Heart right ventricle (tissue), 16 donors: ENCODE results near the gene TMCO6. TPM values are rescaled to one million over a fixed set of nuclear protein-coding genes. Genes with fewer than 3 reads are reported as not detected.
"Not testable (repeated sequence)": the region's sequence is repeated elsewhere in the genome, so short reads cannot be mapped to it uniquely, and the experiment has no call there.

Experiments
- ATAC-seq, 8 donors: fragments of 200-7000 bp; cut with Tn5 transposase; one replicate each; pipeline ENCODE4 v1.9.1; 2020; ENCODE audit warnings: mild to moderate bottlenecking in 8 of 8, moderate library complexity in 8 of 8, moderate number of reproducible peaks in 1 of 8
- DNase-seq, 2 donors: peaks; one replicate each; pipeline ENCODE4 v3.0.0-alpha.2; 2020
- H3K27ac ChIP-seq, 10 donors: fragments of 200-600 bp; sonication (generic) in 2 of 10; one replicate each; pipeline versions ENCODE4 v1.5.0 to v1.8.0; 2020 to 2022; ENCODE audit warnings: mild to moderate bottlenecking in 3 of 10
- H3K27me3 ChIP-seq, 7 donors: fragments of 200-600 bp; one replicate each; pipeline ENCODE4 v1.8.0; 2021 to 2022; ENCODE audit warnings: mild to moderate bottlenecking in 2 of 7
- H3K36me3 ChIP-seq, 9 donors: fragments of 200-600 bp; sonication (generic) in 1 of 9; one replicate each; pipeline versions ENCODE4 v1.5.0 to v1.8.0; 2020 to 2022; ENCODE audit warnings: mild to moderate bottlenecking in 2 of 9
- H3K4me1 ChIP-seq, 9 donors: fragments of 200-600 bp; sonication (generic) in 1 of 9; one replicate each; pipeline versions ENCODE4 v1.5.0 to v1.8.0; 2020 to 2022; ENCODE audit warnings: mild to moderate bottlenecking in 4 of 9
- H3K4me3 ChIP-seq, 10 donors: fragments of 200-600 bp; sonication (generic) in 2 of 10; one replicate each; pipeline versions ENCODE4 v1.5.0 to v1.8.0; 2020 to 2022; ENCODE audit warnings: mild to moderate bottlenecking in 7 of 10, moderate library complexity in 2 of 10
- H3K9me3 ChIP-seq, 11 donors: fragments of 200-600 bp in 10 of 11; sonication (generic) in 2 of 11; one replicate each; pipeline versions ENCODE4 v1.5.0 to v1.8.0; 2013 to 2022; ENCODE audit warnings: mild to moderate bottlenecking in 2 of 11, control low read depth in 1 of 11, moderate library complexity in 1 of 11
- CTCF ChIP-seq, 9 donors: fragments of 200-600 bp; sonication (generic) in 2 of 9; IDR thresholded peaks; one replicate each; pipeline versions ENCODE4 v1.5.0 to v1.8.0; 2021 to 2022; ENCODE audit warnings: antibody characterized with exemption in 9 of 9, mild to moderate bottlenecking in 5 of 9, moderate library complexity in 1 of 9
- WGBS, 2 donors: extraction: QIAGEN DNeasy Blood & Tissue Kit; methylation state at CpG; one replicate each; pipeline ENCODE4 v1.1.7; 2013; ENCODE audit warnings: inconsistent platforms in 1 of 2; 5-methylcytosine and 5-hydroxymethylcytosine counted together
- intact Hi-C, 10 donors: fragments of 100-400 bp; cut with DNase I; formaldehyde crosslinking; loops; one replicate each; pipeline versions ENCODE4 v1.11.1 to v1.14.2; 2022
- polyA plus RNA-seq, 2 donors: library from polyadenylated mRNA; stranded (reverse); fragments of 200-250 nt; gene quantifications; one replicate each; pipeline ENCODE4 v1.2.3, GENCODE V29; 2013
- total RNA-seq, 10 donors: library from RNA; stranded (reverse); fragmentation: NEBNext Ultra II Directional in 3 of 10; extraction: Animal tissue kit (Norgen Biotek cat#: 25700) in 3 of 10; gene quantifications; one replicate each; pipeline versions ENCODE4 v1.2.1 to v1.2.4, GENCODE V29; 2021 to 2023
- donor health status: Arrhythmogenic right ventricular cardiomyopathy.
- donor health status: ischemic (EF 13 %, LVEDD 7.1; RV severe dilation, severe dysfunction).
- donor health status: healthy with polysubstance abuse.
- donor health status: DM: no; HTN: yes; CAD: no.
- donor health status: DM: no; HTN: no; CAD: no.
- donor health status: ischemic (EF 25% LVEDD 6.9; RV normal size, moderate dysfunction).
- donor health status: ischemic (EF 25% LVEDD 5.7; RV mildly dilated, moderate dysfunction).
- donor health status: healthy.
- donor health status: DM: yes; HTN: yes; CAD: no.
- donor health status: Ischemic cardiomyopathy.
- donor health status: ischemic (EF 35%, LVEDD 5.7; RV mildly dilated, moderate dysfunction).
- donor health status: nonischemic (EF 11% LVEDD 7.7; RV severe dilation, severe dysfunction).
- donor health status: DM: yes; HTN: yes; CAD: no.
- donor health status: PGD.
- donor health status: ischemic (EF 29% LVEDD 5.4; RV normal size, mild dysfunction).
- donor health status: nonischemic (EF 23%, LVEDD 6.1; RV moderate dilation, normal function).

The TMCO6 gene
- total and polyA plus RNA-seq, 12 donors = 1.6 to 7.9 (median 3.4) TPM

DNA sequence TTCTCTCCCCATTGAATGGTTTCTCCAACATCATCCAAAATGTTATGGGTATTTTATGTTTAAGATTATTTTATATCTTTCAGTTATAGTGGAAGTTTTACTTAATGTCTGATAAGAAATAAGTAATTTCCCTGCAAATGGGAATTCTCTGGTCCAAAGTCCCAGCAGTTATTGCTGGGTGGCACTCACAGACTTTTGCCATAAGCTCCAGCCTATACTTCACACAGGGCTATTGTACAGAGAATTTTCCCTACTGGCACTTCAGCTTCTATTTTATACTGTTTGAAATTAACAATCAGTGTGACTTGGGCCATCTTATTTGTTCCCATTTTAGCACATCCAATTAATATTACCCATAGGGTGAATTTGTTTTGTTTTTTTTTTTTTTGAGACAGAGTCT lies 39.2 kb upstream of the TMCO6 start:
- Histone ChIP-seq H3K36me3 (no peaks in the 10 kb centered on the region), H3K4me3 (no peak overlapping the region), H3K9me3 (no peaks in the 10 kb centered on the region), H3K27me3 (no peaks in the 10 kb centered on the region), H3K27ac (no peak overlapping the region), H3K4me1 (peaks cover 0 to 40% (median 15%) of the 10 kb centered on the region in 9 donors)
- no peak for DNase-seq
- intact Hi-C loops = no loop called here
- no peak for ATAC-seq
- no peak for TF ChIP-seq CTCF (IDR thresholded peaks at IDR 0.05)

DNA sequence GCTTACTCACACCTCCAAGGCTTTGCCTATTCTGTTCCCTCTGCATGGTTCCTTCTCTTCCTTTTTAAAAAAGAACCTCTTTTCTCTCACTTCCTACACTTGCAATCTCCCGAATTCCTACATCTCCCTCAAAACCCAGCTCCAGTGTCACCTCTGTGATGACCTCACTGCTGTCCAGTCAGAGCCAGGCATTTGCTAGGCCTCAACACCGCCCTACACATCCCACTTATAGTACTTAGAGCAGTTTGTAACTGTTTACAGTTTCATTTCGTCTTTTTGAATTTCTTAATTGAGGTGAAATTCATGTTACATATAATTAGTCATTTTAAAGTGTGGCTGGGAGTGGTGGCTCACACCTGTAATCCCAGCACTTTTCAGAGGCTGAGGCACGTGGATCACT lies 37.1 kb upstream of the TMCO6 start:
- Histone ChIP-seq H3K27ac (peak overlapping the region in 5 of 10 donors; percentile 29 to 89 (median 53)), H3K36me3 (no peaks in the 10 kb centered on the region), H3K4me3 (no peak overlapping the region), H3K4me1 (peaks cover 0 to 29% (median 0%) of the 10 kb centered on the region in 9 donors), H3K9me3 (no peaks in the 10 kb centered on the region), H3K27me3 (no peaks in the 10 kb centered on the region)
- 73 to 80% methylated on average over 4 of the region's 4 CpGs for WGBS, 2 donors
- intact Hi-C loops = no loop called here
- DNase-seq (no peak), ATAC-seq (no peak)
- TF ChIP-seq CTCF (IDR thresholded peaks at IDR 0.05) = no peak

- H3K27me3 ChIP-seq, H3K9me3 ChIP-seq, H3K36me3 ChIP-seq, intact Hi-C loops, H3K4me3 ChIP-seq, ATAC-seq, DNase-seq: not testable (repeated sequence)
- H3K4me1 ChIP-seq = peaks cover 0 to 28% (median 0%) of the 10 kb centered on the region in 9 donors
- WGBS, 2 donors = 91 to 93% methylated on average over 4 of the region's 4 CpGs
- H3K27ac ChIP-seq = peak overlapping the region in 2 of 10 donors; percentile 20 to 89
Observed at GRCh38 chr5:140603446-140603698, 35.9 kb upstream of the TMCO6 start.

DNA sequence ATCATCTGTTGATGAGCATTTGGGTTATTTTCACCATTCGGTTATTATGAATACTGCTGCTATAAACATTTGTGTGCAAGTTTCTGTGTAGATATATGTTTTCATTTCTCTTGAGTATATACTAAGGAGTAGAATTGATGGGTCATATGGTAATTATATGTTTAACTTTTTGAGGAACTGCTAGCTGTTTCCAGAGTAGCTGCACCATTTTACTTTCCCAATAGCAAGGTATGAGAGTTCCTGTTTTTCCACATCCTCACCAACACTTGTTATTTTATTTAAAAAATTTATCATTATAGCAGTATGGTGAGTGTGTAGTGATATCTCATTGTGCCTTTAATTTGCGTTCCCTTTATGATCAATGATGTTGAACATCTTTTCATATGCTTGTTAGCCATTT lies 35.5 kb upstream of the TMCO6 start:
- no peak for ATAC-seq
- Histone ChIP-seq H3K27me3 (no peaks in the 10 kb centered on the region), H3K36me3 (no peaks in the 10 kb centered on the region), H3K9me3 (no peaks in the 10 kb centered on the region), H3K4me1 (peaks cover 0 to 32% (median 0%) of the 10 kb centered on the region in 9 donors), H3K4me3 (no peak overlapping the region), H3K27ac (peak overlapping the region in 2 of 10 donors; percentile 20 to 89)
- WGBS, 2 donors = 95 to 97% methylated on average over 2 of the region's 2 CpGs
- no peak for DNase-seq
- no peak for TF ChIP-seq CTCF (IDR thresholded peaks at IDR 0.05)
- intact Hi-C loops = no loop called here

DNA sequence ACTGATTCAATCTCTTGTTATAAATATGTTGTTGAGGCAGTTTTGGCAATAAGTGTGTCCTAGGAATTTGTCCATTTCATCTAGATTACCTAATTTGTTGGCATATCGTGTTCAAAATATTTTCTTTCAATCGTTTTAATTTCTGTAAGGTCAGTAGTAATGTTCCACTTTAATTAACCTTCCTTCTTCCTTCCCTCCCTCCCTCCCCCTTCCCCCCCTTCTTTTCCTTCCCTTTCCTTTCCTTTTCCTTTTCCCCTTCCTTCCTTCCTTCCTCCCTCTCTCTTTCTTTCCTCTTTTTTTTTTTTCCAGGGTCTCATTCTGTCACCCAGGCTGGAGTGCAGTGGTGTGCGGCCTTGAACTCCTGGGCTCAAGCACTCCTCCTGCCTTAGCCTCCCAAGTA lies 33.4 kb upstream of the TMCO6 start:
- peaks cover 0 to 54% (median 0%) of the 10 kb centered on the region in 9 donors for H3K4me1 ChIP-seq
- ATAC-seq = no peak

More for the DNA sequence above, 33.4 kb upstream of the TMCO6 start:
- Histone ChIP-seq H3K27ac (peak overlapping the region in 1 of 10 donors; percentile 83), H3K36me3 (no peaks in the 10 kb centered on the region), H3K9me3 (peaks cover 0 to 4% (median 0%) of the 10 kb centered on the region in 11 donors), H3K4me3 (no peak overlapping the region), H3K27me3 (no peaks in the 10 kb centered on the region)
- 77 to 82% methylated on average over 3 of the region's 3 CpGs for WGBS, 2 donors
- no peak for TF ChIP-seq CTCF (IDR thresholded peaks at IDR 0.05)
- intact Hi-C loops = no loop called here
- DNase-seq = no peak
